Activated CD4-positive, alpha-beta T cell treated with anti-CD3 and anti-CD28 coated beads, Interleukin-2, Interleukin-4, amounts not matched to agents 100 ng/mL and 50 ng/mL, durations not matched to agents 16 hours and 8 hours (primary cell): ENCODE data around the gene EGFL6.
A peak's percentile ranks its signal among the peaks of the same experiment; 100 is the strongest.
"Not testable (repeated sequence)": the region's sequence is repeated elsewhere in the genome, so short reads cannot be mapped to it uniquely, and the experiment has no call there.

Experiments used
- DNase-seq: peaks from one replicate; pipeline ENCODE4 v3.0.0-alpha.2; 2020; ENCODE audit warnings: low spot score

The EGFL6 gene

DNA sequence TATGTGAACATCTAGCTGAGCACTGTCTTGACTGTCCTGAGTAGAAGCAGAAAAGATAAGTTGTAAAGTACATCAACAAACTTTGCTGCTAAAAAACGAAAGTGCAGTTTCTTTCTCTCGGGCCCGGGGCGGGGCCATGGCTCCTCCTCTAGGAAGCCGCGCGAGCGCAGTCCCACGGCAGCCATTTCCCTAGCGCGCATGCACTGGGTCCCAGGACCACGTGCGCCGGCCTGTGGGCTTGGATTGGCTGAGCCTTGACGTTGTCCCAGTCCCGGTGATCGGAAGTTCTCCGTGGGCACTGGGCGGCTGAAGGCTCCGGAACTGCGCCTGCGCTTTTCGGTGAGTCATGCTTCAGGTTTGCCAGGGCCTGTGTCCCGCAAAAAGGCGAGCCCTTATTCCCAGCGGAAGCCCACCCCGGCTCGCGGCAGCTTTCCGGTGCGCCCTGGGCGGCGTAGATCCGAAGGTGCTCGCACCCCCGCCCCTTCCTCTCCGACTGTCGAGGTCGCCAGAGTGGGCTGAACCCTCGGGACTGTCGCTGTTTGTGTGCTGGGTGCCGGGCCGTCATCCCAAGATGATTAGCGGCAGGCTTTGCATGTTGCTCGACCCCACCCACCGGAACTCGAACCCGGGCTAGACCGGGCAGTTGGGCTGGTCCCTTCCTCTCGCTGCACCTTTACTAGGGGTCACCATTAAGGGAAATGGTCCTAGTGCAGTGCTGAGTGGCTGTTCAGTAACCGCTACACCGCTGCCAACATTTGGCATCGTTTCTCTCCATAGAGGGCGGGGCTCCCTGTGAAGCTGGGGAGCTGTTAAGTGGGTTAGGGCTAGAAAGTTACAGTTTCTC lies 83.7 kb downstream of the EGFL6 start, which contains the start of gene TCEANC:
TCEANC (plus strand) TSS at position 292 of the 844 bp plus-strand sequence. CDS start 9,368 bp downstream, outside the sequence.
- peak; percentile 97 for DNase-seq

DNA sequence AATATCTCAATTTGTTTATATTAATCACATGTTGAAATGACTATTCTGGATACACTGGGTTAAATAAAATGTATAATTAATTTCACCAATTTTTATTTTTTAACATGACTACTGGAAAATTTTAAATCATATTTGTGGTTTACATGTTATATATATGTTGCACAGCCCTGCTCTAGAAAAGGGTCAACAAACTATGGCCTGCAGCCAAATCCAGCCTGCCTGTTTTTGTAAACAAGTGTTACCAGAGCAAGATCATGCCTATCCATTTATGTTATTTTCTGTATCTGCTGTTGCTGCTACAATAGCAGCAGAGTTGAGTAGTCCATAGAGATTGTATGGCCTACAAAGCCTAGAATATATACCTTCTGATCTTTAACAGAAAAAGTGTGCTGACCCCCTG lies 84.7 kb downstream of the EGFL6 start:
- DNase-seq = no peak

DNA sequence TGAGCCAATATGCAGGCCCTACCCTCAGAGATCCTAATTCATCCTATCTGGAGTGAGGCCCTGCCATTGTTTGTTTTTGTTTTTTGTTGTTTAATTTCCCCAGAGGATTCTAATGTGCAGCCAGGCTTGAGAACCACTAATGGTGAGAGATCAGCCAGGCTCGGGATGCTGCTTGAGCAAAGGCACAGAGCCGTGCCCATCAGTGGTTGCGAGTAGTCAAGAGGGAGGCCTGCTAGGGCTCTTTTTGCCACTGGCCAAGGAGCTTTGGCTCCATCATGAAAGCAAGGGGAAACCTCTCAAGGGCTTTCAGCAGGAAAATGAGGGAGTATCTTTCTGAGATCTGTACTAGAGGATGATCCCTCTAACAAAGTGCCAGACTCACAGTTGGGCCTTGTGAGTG lies 86.3 kb downstream of the EGFL6 start:
- DNase-seq = no peak

DNA sequence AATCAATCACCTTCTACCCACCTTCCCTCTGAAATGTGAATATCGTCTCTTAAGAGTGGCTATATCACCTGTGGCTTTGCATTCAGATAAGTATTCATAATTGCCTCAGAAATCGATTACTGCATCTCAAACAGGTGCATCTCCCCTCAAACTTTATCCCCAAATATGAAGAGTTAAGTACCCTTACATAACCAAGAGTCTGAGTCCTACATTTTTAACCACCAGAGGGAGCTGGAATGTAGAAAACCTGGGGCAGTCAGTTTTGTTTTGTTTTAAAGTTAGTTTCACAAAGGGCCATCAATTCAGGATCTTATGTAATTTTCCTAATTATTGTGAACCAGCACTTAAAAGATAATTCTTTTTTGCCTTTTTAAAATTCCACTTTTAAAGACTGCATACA lies 89.2 kb downstream of the EGFL6 start:
- DNase-seq = peak; percentile 58

DNA sequence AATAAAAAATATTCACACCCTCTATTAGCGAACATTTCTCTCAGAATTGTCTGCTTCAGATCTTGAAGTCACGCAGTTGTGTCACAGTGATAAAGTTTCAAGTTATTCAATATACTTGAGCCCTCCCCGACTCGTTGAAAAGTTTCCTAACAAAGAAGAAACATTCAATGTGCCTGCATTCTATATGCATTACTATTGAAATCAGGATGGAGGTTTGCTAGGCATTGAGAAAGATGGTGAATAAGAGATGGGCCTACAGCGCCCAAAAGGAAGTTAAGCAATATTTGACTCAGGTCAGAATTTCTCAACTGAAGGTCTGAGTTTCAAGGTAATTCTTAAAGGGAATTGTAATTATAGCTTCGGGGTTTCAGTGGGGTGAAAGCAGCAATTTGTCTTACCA lies 89.7 kb downstream of the EGFL6 start:
- no peak for DNase-seq

DNA sequence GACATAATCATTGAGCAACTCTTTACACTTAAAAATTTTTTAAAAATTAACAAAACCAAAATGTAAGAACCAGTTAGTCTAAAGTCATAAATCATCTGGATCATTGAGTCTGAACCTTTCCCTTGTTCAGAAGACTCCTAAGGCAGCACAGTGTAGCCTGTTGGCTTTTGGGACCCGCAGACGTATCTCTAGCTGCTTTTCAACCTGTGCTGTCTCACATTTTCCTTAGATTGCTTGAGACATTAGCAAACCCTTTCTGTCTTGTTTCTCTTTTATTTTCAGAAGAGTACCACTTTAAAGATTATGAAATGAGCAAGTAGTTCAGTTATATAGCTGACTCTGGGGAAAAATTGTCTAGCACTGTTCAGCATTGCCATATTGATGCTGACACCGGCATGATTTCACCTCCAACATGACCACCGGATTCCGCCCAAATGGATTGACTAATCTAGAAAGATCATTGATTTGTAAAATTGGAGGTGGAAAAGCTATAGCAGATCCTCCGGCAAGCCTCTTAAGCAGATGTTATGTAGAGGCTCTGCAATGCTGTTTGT lies 92.4 kb downstream of the EGFL6 start:
- DNase-seq = peak; percentile 21

DNA sequence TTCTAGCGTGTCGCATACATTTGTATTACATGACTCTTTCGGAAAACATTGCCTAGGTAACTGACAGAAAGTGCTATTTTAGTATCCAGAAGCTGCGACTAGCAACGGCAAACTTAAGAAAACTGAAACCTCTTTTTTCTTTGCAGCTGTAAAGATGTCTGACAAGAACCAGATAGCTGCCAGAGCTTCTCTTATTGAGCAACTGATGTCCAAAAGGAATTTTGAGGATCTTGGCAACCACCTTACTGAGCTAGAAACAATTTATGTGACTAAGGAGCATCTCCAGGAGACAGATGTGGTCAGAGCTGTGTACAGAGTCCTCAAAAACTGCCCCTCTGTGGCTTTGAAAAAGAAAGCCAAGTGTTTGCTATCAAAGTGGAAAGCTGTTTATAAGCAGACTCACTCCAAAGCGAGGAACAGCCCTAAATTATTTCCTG lies 93.0 kb downstream of the EGFL6 start:
- DNase-seq = no peak

DNA sequence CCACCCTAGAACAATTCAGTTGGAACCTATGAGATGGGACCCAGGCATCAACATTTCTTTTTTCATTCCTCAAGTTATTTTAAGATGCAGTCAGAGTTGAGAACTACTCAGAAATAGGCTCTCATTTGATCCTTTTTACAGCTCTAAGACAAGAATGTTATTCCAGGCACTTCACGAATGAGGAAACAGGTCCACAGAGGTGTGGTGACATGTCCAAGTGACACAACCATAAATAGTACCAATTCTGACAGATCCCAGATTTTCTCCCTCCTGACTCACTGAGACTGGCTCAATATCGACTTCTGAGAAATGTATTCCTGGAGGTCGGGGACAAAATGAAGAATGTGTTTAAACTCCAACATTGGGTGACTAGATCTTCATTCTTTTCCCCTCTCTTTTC lies 94.6 kb downstream of the EGFL6 start:
- no peak for DNase-seq

DNA sequence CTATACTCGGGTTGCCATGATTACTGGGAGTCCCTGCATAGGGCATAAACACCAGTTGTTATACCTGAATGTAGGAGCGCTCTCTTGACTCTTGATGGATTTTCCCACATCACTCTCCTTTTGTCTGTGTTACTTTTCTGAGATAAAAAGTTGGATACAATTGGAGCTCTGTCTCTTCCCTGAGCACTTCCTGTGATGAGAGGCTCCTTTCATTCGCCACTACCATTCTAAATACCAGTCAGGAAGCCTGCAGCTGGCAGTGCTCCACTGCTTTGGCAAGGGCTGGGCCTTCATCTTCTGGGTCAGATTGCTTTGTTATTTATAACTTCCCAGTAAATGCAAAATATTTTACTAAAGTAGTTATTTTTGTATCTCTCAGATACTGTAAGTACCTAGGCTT lies 97.4 kb downstream of the EGFL6 start:
- DNase-seq = no peak

DNA sequence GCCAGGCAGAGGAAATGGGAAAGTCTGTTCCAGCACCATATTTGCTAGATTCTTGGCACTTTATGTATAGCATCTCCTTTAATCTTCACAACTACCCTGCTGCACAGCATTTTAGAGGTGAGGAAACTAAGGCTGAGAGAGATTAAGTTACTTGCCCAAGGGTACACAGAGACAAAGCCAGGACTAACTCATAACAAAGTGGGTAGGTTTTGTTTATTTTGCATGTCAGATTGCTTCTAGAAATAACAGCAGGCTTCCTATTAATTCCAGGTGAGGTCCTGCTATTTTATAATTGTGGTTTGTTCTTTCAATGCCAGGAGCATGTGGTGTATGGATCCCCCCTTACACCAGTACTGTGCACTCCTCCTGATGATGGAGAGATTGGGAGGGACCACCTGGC lies 98.5 kb downstream of the EGFL6 start:
- no peak for DNase-seq

DNA sequence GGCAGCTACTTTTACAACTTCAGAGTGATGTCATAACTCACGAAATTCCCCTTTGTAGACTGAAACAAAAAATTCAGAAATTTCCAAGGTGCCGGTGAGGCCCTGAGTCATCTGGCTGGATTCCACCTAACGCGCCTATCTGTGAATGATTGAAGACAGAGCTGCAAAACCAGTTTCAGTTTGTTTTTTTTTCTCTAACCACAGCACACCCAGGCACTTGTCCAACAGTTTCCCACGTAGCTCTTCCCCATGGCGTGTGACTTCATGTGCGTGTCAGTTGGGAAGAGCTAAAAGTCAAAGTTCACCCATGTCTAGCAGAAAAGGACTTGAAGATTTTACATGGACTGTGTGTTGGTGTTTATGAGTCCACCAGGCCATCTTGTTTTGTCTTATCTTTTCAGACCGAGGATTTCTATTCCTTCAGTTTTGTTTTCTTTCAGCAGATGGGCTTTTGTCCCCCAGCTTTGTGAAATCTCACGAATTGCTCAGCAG lies 99.9 kb downstream of the EGFL6 start:
- peak; percentile 59 for DNase-seq

DNA sequence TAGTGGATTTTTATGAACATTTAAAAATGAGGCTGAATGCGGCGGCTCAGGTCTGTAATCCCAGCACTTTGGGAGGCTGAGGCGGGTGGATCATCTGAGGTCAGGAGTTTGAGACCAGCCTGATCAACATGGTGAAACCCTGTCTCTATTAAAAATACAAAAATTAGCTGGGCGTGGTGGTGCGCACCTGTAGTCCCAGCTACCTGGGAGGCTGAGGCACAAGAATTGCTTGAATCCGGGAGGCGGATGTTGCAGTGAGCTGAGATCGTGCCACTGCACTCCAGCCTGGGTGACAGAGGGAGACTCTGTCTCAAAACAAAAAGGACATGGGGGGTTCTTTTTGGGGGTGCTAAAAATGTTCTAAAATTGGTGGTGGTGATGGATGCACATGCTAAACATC lies 100.4 kb downstream of the EGFL6 start:
- DNase-seq = not testable (repeated sequence)

DNA sequence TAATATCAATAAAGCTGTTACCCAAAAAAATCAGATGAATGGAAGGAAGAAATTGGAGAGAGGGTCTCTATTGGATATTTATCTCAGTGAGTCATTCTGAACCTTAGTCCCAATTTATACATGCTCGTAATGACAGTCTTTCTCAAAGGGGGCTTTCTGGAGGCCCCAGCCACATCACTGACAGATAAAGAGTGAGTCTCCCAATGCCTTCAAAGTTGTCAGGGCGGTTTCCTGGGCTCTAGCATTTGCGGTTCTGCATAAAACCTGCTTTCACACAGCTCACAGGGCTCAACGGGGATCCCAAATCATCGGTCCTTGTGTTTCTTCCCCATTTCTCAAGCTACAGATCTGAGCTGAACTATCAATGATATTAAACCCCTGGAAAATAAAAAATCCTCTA lies 100.8 kb downstream of the EGFL6 start:
- DNase-seq = no peak

DNA sequence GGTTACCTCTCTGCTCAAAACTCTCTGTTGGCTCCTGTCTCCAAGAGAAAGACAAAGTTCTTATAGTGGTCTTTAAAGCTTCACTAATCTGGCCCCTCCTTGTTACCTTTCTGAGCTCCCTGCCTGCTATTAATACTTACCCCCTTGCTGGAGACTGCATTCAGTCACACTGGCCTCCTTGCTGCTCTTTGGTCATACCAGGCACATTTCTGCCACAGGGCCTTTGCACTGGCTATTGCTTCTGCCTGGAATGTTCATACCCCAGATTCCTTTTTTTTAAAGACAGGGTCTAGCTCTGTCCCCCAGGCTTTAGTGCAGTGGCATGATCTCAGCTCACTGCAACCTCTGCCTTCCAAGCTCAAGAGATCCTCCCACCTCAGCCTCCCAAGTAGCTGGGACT lies 103.6 kb downstream of the EGFL6 start:
- no peak for DNase-seq

DNA sequence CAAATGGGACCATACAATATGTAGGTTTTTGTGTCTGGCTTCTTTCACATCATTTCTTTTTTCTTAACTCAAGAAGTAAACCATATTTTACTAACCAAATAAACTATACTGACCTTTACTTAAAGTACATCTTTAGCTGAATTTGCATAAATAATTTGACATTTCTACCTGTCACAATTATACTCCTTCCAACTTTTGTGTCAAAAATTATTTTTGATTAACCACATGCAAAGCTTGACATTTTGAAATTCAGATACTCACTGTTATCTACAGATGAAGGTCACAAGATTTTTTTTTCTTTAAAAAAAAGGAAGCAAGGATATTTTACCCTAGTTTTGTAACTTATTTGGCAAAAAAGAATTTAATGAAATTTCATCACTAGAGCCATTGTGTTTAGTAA lies 107.5 kb downstream of the EGFL6 start:
- DNase-seq = no peak

DNA sequence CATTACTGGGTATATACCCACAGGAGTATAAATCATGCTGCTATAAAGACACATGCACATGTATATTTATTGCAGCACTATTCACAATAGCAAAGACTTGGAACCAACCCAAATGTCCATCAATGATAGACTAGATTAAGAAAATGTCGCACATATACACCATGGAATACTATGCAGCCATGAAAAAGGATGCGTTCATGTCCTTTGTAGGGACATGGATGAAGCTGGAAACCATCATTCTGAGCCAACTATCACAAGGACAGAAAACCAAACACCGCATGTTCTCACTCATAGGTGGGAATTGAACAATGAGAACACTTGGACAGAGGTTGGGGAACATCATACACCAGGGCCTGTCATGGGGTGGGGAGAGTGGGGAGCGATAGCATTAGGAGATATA lies 110.3 kb downstream of the EGFL6 start:
- not testable (repeated sequence) for DNase-seq

DNA sequence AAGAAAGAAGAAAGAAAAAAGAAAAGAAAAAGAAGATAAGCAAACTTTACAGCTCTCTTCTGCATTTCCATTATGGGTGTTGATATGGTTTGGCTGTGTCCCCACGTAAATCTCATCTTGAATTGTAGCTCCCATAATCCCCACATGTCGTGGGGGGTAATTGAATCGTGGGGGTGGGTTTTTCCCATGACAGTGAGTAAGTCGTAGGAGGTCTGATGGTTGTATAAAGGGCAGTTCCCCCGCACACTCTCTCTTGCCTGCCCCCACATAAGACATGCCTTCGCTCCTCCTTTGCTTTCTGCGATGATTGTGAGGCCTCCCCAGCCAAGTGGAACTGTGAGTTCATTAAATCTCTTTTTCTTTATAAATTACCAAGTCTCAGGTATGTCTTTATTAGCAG lies 112.2 kb downstream of the EGFL6 start:
- no peak for DNase-seq
